Loucy (cell line): ENCODE results near the gene PLAU.

Experiments
- H2AFZ ChIP-seq: fragments of 200-600 bp; sonication (generic); 2 replicates; pipeline ENCODE4 v1.6.0; 2016; ENCODE audit warnings: antibody characterized with exemption, mild to moderate bottlenecking, low read length, moderate library complexity
- H3F3A ChIP-seq: fragments of 200-600 bp; 2 replicates; pipeline ENCODE4 v1.6.0; 2016; ENCODE audit warnings: antibody characterized with exemption, low read depth, mild to moderate bottlenecking
- H3K27me3 ChIP-seq: fragments of 200-600 bp; sonication (generic); 2 replicates; pipeline ENCODE4 v1.6.1; 2014; ENCODE audit warnings: low read length, mild to moderate bottlenecking; ENCODE audit not compliant: insufficient read depth, poor library complexity, severe bottlenecking
- H3K36me3 ChIP-seq: fragments of 200-600 bp; sonication (generic); 2 replicates; pipeline ENCODE4 v1.6.1; 2016; ENCODE audit warnings: low read length; ENCODE audit not compliant: insufficient read depth
- H3K4me1 ChIP-seq: fragments of 200-600 bp; sonication (generic); 2 replicates; pipeline ENCODE4 v1.5.1; 2014; ENCODE audit warnings: low read length, mild to moderate bottlenecking; ENCODE audit not compliant: insufficient read depth, poor library complexity, severe bottlenecking
- H3K4me2 ChIP-seq: fragments of 200-600 bp; sonication (generic); 2 replicates; pipeline ENCODE4 v1.6.0; 2014; ENCODE audit warnings: antibody characterized with exemption, low read length, low read depth, mild to moderate bottlenecking; ENCODE audit not compliant: poor library complexity, severe bottlenecking
- H3K4me3 ChIP-seq: fragments of 200-600 bp; sonication (generic); 2 replicates; pipeline ENCODE4 v1.5.1; 2014; ENCODE audit warnings: low read length, mild to moderate bottlenecking, mixed read lengths; ENCODE audit not compliant: poor library complexity, severe bottlenecking
- H3K79me2 ChIP-seq: fragments of 200-600 bp; sonication (generic); 2 replicates; pipeline ENCODE4 v1.6.1; 2014; ENCODE audit warnings: low read length; ENCODE audit not compliant: insufficient read depth
- H3K9ac ChIP-seq: fragments of 200-600 bp; sonication (generic); 2 replicates; pipeline ENCODE4 v1.6.0; 2014; ENCODE audit warnings: mild to moderate bottlenecking, low read depth, low read length, moderate library complexity; ENCODE audit not compliant: poor library complexity, severe bottlenecking
- H3K9me2 ChIP-seq: fragments of 200-600 bp; sonication (generic); replicated peaks from 2 replicates; pipeline ENCODE4 v1.6.1; 2016; ENCODE audit warnings: low read depth, low read length, mixed read lengths
- H3K9me3 ChIP-seq: fragments of 200-600 bp; sonication (generic); 2 replicates; pipeline ENCODE4 v1.6.1; 2014; ENCODE audit warnings: mild to moderate bottlenecking, antibody characterized with exemption, low read length, low read depth; ENCODE audit not compliant: insufficient read depth
- H4K20me1 ChIP-seq: fragments of 200-600 bp; sonication (generic); 2 replicates; pipeline ENCODE4 v1.6.0; 2014; ENCODE audit warnings: antibody characterized with exemption, low read length, mild to moderate bottlenecking; ENCODE audit not compliant: insufficient read depth, poor library complexity, severe bottlenecking
- CTCF ChIP-seq: fragments of 200-600 bp; sonication (generic); conservative IDR thresholded peaks from 2 replicates; pipeline ENCODE4 v1.5.1; 2014; ENCODE audit warnings: mild to moderate bottlenecking, antibody characterized with exemption, low read length
- EZH2phosphoT487 ChIP-seq: fragments of 200-600 bp; IDR thresholded peaks from 2 replicates; pipeline ENCODE4 v1.6.1; 2018; ENCODE audit warnings: antibody characterized with exemption, mild to moderate bottlenecking, moderate library complexity, borderline replicate concordance

Gene PLAU

GRCh38 chr10:73891540-73891939 lies 19.4 kb upstream of the PLAU start:
- peaks cover 12% of the 10 kb centered on the region for H3K4me1 ChIP-seq
- no peaks in the 10 kb centered on the region for H3F3A ChIP-seq
- H3K9me3 ChIP-seq: no peaks in the 10 kb centered on the region
- H3K27me3 ChIP-seq: no peaks in the 10 kb centered on the region
- H4K20me1 ChIP-seq: no peaks in the 10 kb centered on the region
- TF ChIP-seq EZH2phosphoT487 (no peak), CTCF (no peak)
- no peaks in the 10 kb centered on the region for H3K9me2 ChIP-seq
- H3K9ac ChIP-seq: no peak overlapping the region
- no peak overlapping the region for H3K4me3 ChIP-seq
- H3K4me2 ChIP-seq: no peak overlapping the region
- H2AFZ ChIP-seq: no peak overlapping the region
- H3K36me3 ChIP-seq: no peaks in the 10 kb centered on the region
- no peaks in the 10 kb centered on the region for H3K79me2 ChIP-seq

- no peaks in the 10 kb centered on the region for H4K20me1 ChIP-seq
- no peak overlapping the region for H3K9ac ChIP-seq
- H3K9me3 ChIP-seq: no peaks in the 10 kb centered on the region
- H3F3A ChIP-seq: no peaks in the 10 kb centered on the region
- no peaks in the 10 kb centered on the region for H3K27me3 ChIP-seq
- peaks cover 12% of the 10 kb centered on the region for H3K4me1 ChIP-seq
- H3K9me2 ChIP-seq: no peaks in the 10 kb centered on the region
- H3K36me3 ChIP-seq: no peaks in the 10 kb centered on the region
- TF ChIP-seq CTCF (no peak), EZH2phosphoT487 (no peak)
- no peak overlapping the region for H3K4me3 ChIP-seq
- no peak overlapping the region for H3K4me2 ChIP-seq
- H2AFZ ChIP-seq: no peak overlapping the region
- H3K79me2 ChIP-seq: no peaks in the 10 kb centered on the region
Observed at GRCh38 chr10:73892310-73893030, 18.5 kb upstream of the PLAU start.

- H2AFZ ChIP-seq: no peak overlapping the region
- H3K9ac ChIP-seq: no peak overlapping the region
- no peak overlapping the region for H3K4me3 ChIP-seq
- no peaks in the 10 kb centered on the region for H3K9me3 ChIP-seq
- no peak for TF ChIP-seq EZH2phosphoT487
- TF ChIP-seq CTCF: no peak
- H3K36me3 ChIP-seq: no peaks in the 10 kb centered on the region
- H3K4me1 ChIP-seq: peaks cover 12% of the 10 kb centered on the region
- no peaks in the 10 kb centered on the region for H3F3A ChIP-seq
- no peaks in the 10 kb centered on the region for H3K27me3 ChIP-seq
- H3K4me2 ChIP-seq: no peak overlapping the region
- H3K9me2 ChIP-seq: no peaks in the 10 kb centered on the region
- H4K20me1 ChIP-seq: no peaks in the 10 kb centered on the region
- no peaks in the 10 kb centered on the region for H3K79me2 ChIP-seq
Observed at GRCh38 chr10:73893426-73893825, 17.5 kb upstream of the PLAU start.
